SKM-1 (cell line): ENCODE measurements around the gene AOPEP.
"Not testable (repeated sequence)": the region's sequence is repeated elsewhere in the genome, so short reads cannot be mapped to it uniquely, and the experiment has no call there.

Experiments used
- DNase-seq: peaks from one replicate; lab custom pipeline; 2025; ENCODE audit not compliant: unreplicated experiment; lab: John Stamatoyannopoulos, UW

Gene AOPEP

GRCh38 chr9:94812343-94812742 lies 85.8 kb downstream of the AOPEP start:
- DNase-seq = no peak

GRCh38 chr9:94813379-94813778 lies 86.9 kb downstream of the AOPEP start:
- no peak for DNase-seq

- DNase-seq = no peak
Observed at GRCh38 chr9:94817291-94818177, 91.0 kb downstream of the AOPEP start.

GRCh38 chr9:94818178-94818541 lies 91.7 kb downstream of the AOPEP start:
- no peak for DNase-seq

- DNase-seq = no peak
Observed at GRCh38 chr9:94819161-94819687, 92.7 kb downstream of the AOPEP start.

- DNase-seq = no peak
Observed at GRCh38 chr9:94821098-94821887, 94.8 kb downstream of the AOPEP start.

GRCh38 chr9:94822273-94822672 lies 95.8 kb downstream of the AOPEP start:
- DNase-seq = no peak

- DNase-seq = no peak
Observed at GRCh38 chr9:94823710-94824109, 97.2 kb downstream of the AOPEP start.

GRCh38 chr9:94824411-94824810 lies 97.9 kb downstream of the AOPEP start:
- DNase-seq = no peak

GRCh38 chr9:94824913-94825610 lies 98.6 kb downstream of the AOPEP start:
- no peak for DNase-seq

GRCh38 chr9:94825611-94825958 lies 99.1 kb downstream of the AOPEP start:
- no peak for DNase-seq

GRCh38 chr9:94826044-94826443 lies 99.5 kb downstream of the AOPEP start:
- DNase-seq = no peak

- DNase-seq = no peak
Observed at GRCh38 chr9:94826644-94827410, 100.3 kb downstream of the AOPEP start.

GRCh38 chr9:94827584-94828304 lies 101.2 kb downstream of the AOPEP start:
- DNase-seq = no peak

GRCh38 chr9:94829380-94830070 lies 103.0 kb downstream of the AOPEP start:
- no peak for DNase-seq

GRCh38 chr9:94830071-94830604 lies 103.6 kb downstream of the AOPEP start:
- not testable (repeated sequence) for DNase-seq

GRCh38 chr9:94833802-94834201 lies 107.3 kb downstream of the AOPEP start:
- DNase-seq = no peak

GRCh38 chr9:94837404-94837803 lies 110.9 kb downstream of the AOPEP start:
- DNase-seq = no peak

- no peak for DNase-seq
Observed at GRCh38 chr9:94839398-94839797, 112.9 kb downstream of the AOPEP start.
